ENCODE data around the gene AXIN2.
"Not testable (repeated sequence)": the region's sequence is repeated elsewhere in the genome, so short reads cannot be mapped to it uniquely, and the experiment has no call there.

AXIN2 gene

GRCh38 chr17:65515512-65515911, 45.9 kb downstream of the AXIN2 start:
- DNase-seq (ENCODE audit: low read depth) = no peak
- no peak for TF ChIP-seq CTCF (IDR thresholded peaks at IDR 0.05; ENCODE audit: insufficient read depth, low read depth, low read length, missing control alignments)
- H3K4me3 ChIP-seq (ENCODE audit: low read length) = no peak overlapping the region

- H3K4me3 ChIP-seq (ENCODE audit: low read length) = no peak overlapping the region
- DNase-seq (ENCODE audit: low read depth) = no peak
- TF ChIP-seq CTCF (IDR thresholded peaks at IDR 0.05; ENCODE audit: insufficient read depth, low read depth, low read length, missing control alignments) = no peak
These were observed 46.9 kb downstream of the AXIN2 start for GRCh38 chr17:65514541-65514940.

- peak; percentile 38 for DNase-seq (ENCODE audit: low read depth)
- TF ChIP-seq CTCF (IDR thresholded peaks at IDR 0.05; ENCODE audit: insufficient read depth, low read depth, low read length, missing control alignments) = no peak
- no peak overlapping the region for H3K4me3 ChIP-seq (ENCODE audit: low read length)
These were observed 47.4 kb downstream of the AXIN2 start for GRCh38 chr17:65514082-65514481.

- no peak for TF ChIP-seq CTCF (IDR thresholded peaks at IDR 0.05; ENCODE audit: insufficient read depth, low read depth, low read length, missing control alignments)
- no peak for DNase-seq (ENCODE audit: low read depth)
- H3K4me3 ChIP-seq (ENCODE audit: low read length) = no peak overlapping the region
These were observed 50.1 kb downstream of the AXIN2 start for GRCh38 chr17:65511316-65511715.

- no peak overlapping the region for H3K4me3 ChIP-seq (ENCODE audit: low read length)
- no peak for DNase-seq (ENCODE audit: low read depth)
- TF ChIP-seq CTCF (IDR thresholded peaks at IDR 0.05; ENCODE audit: insufficient read depth, low read depth, low read length, missing control alignments) = no peak
These were observed 52.4 kb downstream of the AXIN2 start for GRCh38 chr17:65509032-65509431.

- DNase-seq (ENCODE audit: low read depth); H3K4me3 ChIP-seq (ENCODE audit: low read length): not testable (repeated sequence)
These were observed 56.8 kb downstream of the AXIN2 start for GRCh38 chr17:65504673-65505072.

- no peak for TF ChIP-seq CTCF (IDR thresholded peaks at IDR 0.05; ENCODE audit: insufficient read depth, low read depth, low read length, missing control alignments)
- no peak for DNase-seq (ENCODE audit: low read depth)
- no peak overlapping the region for H3K4me3 ChIP-seq (ENCODE audit: low read length)
These were observed 57.3 kb downstream of the AXIN2 start for GRCh38 chr17:65504141-65504540.

GRCh38 chr17:65503557-65503956, 57.9 kb downstream of the AXIN2 start:
- DNase-seq (ENCODE audit: low read depth) = no peak
- TF ChIP-seq CTCF (IDR thresholded peaks at IDR 0.05; ENCODE audit: insufficient read depth, low read depth, low read length, missing control alignments) = no peak

More at GRCh38 chr17:65503557-65503956, 57.9 kb downstream of the AXIN2 start:
- H3K4me3 ChIP-seq (ENCODE audit: low read length) = no peak overlapping the region
